WTC11 (cell line): Measurements from ENCODE around the gene ETF1. TPM values are rescaled to one million over a fixed set of nuclear protein-coding genes. Genes with fewer than 3 reads are reported as not detected.
A peak's percentile ranks its signal among the peaks of the same experiment; 100 is the strongest.

Experiments
- ATAC-seq: fragments of 200-7000 bp; cut with Tn5 transposase; 2 replicates; pipeline ENCODE4 v1.10.0; 2021; ENCODE audit warnings: mild to moderate bottlenecking, moderate library complexity
- CTCF ChIA-PET: fragments of 300-600 bp; sonication (Branson Sonifier 250); formaldehyde crosslinking; loops from one replicate; lab custom pipeline; 2021; ENCODE audit warnings: antibody characterized with exemption; lab: Charles Lee
- POLR2A ChIA-PET: fragments of 350-600 bp; sonication (Branson Sonifier 250); formaldehyde crosslinking; loops from one replicate; lab custom pipeline; 2021; ENCODE audit warnings: antibody characterized with exemption; lab: Charles Lee
- DNase-seq: peaks from one replicate; pipeline ENCODE4 v3.0.0; 2021; ENCODE audit warnings: low spot score
- H3K27ac Mint-ChIP-seq: 2 replicates; pipeline ENCODE4 v1.8.0; 2021; ENCODE audit warnings: mixed read lengths
- H3K27me3 Mint-ChIP-seq: 2 replicates; pipeline ENCODE4 v1.8.0; 2021; ENCODE audit warnings: low read depth, mild to moderate bottlenecking, moderate library complexity, mixed read lengths
- H3K36me3 Mint-ChIP-seq: 2 replicates; pipeline ENCODE4 v1.8.0; 2021; ENCODE audit warnings: mixed read lengths
- H3K4me1 Mint-ChIP-seq: 2 replicates; pipeline ENCODE4 v1.8.0; 2022; ENCODE audit warnings: mixed read lengths
- H3K4me3 Mint-ChIP-seq: 2 replicates; pipeline ENCODE4 v1.8.0; 2021; ENCODE audit warnings: mild to moderate bottlenecking, moderate library complexity, mixed read lengths
- H3K9me3 Mint-ChIP-seq: 2 replicates; pipeline ENCODE4 v1.8.0; 2021; ENCODE audit warnings: mixed read lengths
- ATF3 ChIP-seq: sonication (generic); formaldehyde crosslinking; conservative IDR thresholded peaks from 2 replicates; pipeline ENCODE4 v1.8.1; 2022; ENCODE audit warnings: mild to moderate bottlenecking, missing genetic modification reagents
- FOXJ3 ChIP-seq: sonication (generic); formaldehyde crosslinking; IDR thresholded peaks from 2 replicates; pipeline ENCODE4 v1.9.0; 2021; ENCODE audit warnings: missing genetic modification reagents, mild to moderate bottlenecking, borderline replicate concordance
- GTF2I ChIP-seq: fragments of 250-450 bp; sonication (Bioruptor Pico); conservative IDR thresholded peaks from 2 replicates; pipeline ENCODE4 v1.4.0; 2021; ENCODE audit warnings: mild to moderate bottlenecking
- KAT7 ChIP-seq: sonication (generic); formaldehyde crosslinking; IDR thresholded peaks from 2 replicates; pipeline ENCODE4 v1.8.1; 2023; ENCODE audit warnings: missing genetic modification reagents, mild to moderate bottlenecking, borderline replicate concordance
- MYBL2 ChIP-seq: sonication (generic); formaldehyde crosslinking; IDR thresholded peaks from 2 replicates; pipeline ENCODE4 v1.8.1; 2023; ENCODE audit warnings: mild to moderate bottlenecking, moderate library complexity, missing genetic modification reagents
- OVOL2 ChIP-seq: fragments of 250-450 bp; sonication (Bioruptor Pico); IDR thresholded peaks from 2 replicates; pipeline ENCODE4 v1.9.0; 2021; ENCODE audit warnings: mild to moderate bottlenecking, borderline replicate concordance
- SMAD3 ChIP-seq: sonication (generic); formaldehyde crosslinking; IDR thresholded peaks from 2 replicates; pipeline ENCODE4 v1.8.0; 2022; ENCODE audit warnings: missing genetic modification reagents, mild to moderate bottlenecking, borderline replicate concordance
- SOX15 ChIP-seq: fragments of 250-450 bp; sonication (Bioruptor Pico); IDR thresholded peaks from 2 replicates; pipeline ENCODE4 v1.9.0; 2021; ENCODE audit warnings: mild to moderate bottlenecking
- TEAD4 ChIP-seq: sonication (generic); formaldehyde crosslinking; IDR thresholded peaks from 2 replicates; pipeline ENCODE4 v1.8.0; 2022; ENCODE audit warnings: mild to moderate bottlenecking, missing genetic modification reagents
- ZNF263 ChIP-seq: sonication (generic); formaldehyde crosslinking; IDR thresholded peaks from 2 replicates; pipeline ENCODE4 v1.8.1; 2022; ENCODE audit warnings: low read depth, mild to moderate bottlenecking, moderate library complexity, missing genetic modification reagents
- ZNF512 ChIP-seq: sonication (generic); formaldehyde crosslinking; IDR thresholded peaks from 2 replicates; pipeline ENCODE4 v1.8.1; 2022; ENCODE audit warnings: missing genetic modification reagents, borderline replicate concordance
- ZNF671 ChIP-seq: fragments of 250-450 bp; sonication (Bioruptor Pico); IDR thresholded peaks from 2 replicates; pipeline ENCODE4 v1.8.0; 2021; ENCODE audit warnings: mild to moderate bottlenecking
- total RNA-seq: library from RNA; stranded (reverse); gene quantifications from 3 replicates; pipeline ENCODE4 v1.2.3, GENCODE V29; 2021
- TF ChIP-seq, protein P1 (sequence below): fragments of 250-450 bp; sonication (Bioruptor Pico); IDR thresholded peaks from 2 replicates; pipeline ENCODE4 v1.8.0; 2021; ENCODE audit warnings: mild to moderate bottlenecking
- TF ChIP-seq, protein P2 (sequence below): sonication (generic); formaldehyde crosslinking; IDR thresholded peaks from 2 replicates; pipeline ENCODE4 v1.8.1; 2022; ENCODE audit warnings: mild to moderate bottlenecking, missing genetic modification reagents, moderate library complexity, borderline replicate concordance
- TF ChIP-seq, protein P3 (sequence below): sonication (generic); formaldehyde crosslinking; IDR thresholded peaks from 2 replicates; pipeline ENCODE4 v1.8.1; 2023; ENCODE audit warnings: mild to moderate bottlenecking, missing genetic modification reagents
- TF ChIP-seq, protein P4 (sequence below): sonication (generic); formaldehyde crosslinking; IDR thresholded peaks from 2 replicates; pipeline ENCODE4 v1.8.1; 2022; ENCODE audit warnings: low read depth, mild to moderate bottlenecking, moderate library complexity, missing genetic modification reagents, borderline replicate concordance
- TF ChIP-seq, protein P5 (sequence below): sonication (generic); formaldehyde crosslinking; IDR thresholded peaks from 2 replicates; pipeline ENCODE4 v1.8.1; 2022; ENCODE audit warnings: mild to moderate bottlenecking, moderate library complexity, missing genetic modification reagents

The ETF1 gene
- total RNA-seq, 1 experiment from 2014 or later: 137 TPM

GRCh38 chr5:138573949-138574670, 31.1 kb upstream of the ETF1 start:
- H3K27ac Mint-ChIP-seq: peak overlapping the region; percentile 100
- ATAC-seq: no peak
- H3K9me3 Mint-ChIP-seq: no peaks in the 10 kb centered on the region
- CTCF ChIA-PET: no interaction called here
- peaks cover 56% of the 10 kb centered on the region for H3K36me3 Mint-ChIP-seq
- H3K27me3 Mint-ChIP-seq: no peaks in the 10 kb centered on the region; the same call in 1 of the 2 replicates
- H3K4me3 Mint-ChIP-seq: peak overlapping the region; percentile 97
- H3K4me1 Mint-ChIP-seq: peaks cover 10% of the 10 kb centered on the region
- DNase-seq: no peak
- no peak for TF ChIP-seq ZNF671 (CRISPR knock-in tag)
- TF ChIP-seq, protein P1, sequence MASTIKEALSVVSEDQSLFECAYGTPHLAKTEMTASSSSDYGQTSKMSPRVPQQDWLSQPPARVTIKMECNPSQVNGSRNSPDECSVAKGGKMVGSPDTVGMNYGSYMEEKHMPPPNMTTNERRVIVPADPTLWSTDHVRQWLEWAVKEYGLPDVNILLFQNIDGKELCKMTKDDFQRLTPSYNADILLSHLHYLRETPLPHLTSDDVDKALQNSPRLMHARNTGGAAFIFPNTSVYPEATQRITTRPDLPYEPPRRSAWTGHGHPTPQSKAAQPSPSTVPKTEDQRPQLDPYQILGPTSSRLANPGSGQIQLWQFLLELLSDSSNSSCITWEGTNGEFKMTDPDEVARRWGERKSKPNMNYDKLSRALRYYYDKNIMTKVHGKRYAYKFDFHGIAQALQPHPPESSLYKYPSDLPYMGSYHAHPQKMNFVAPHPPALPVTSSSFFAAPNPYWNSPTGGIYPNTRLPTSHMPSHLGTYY (CRISPR knock-in tag): no peak
- POLR2A ChIA-PET: interaction anchor here (0.7 to 1.4 kb wide), 2 partner anchors 179 to 767 kb away, joined by 3 read pairs; partner anchors contain the start of gene CTNNA1

GRCh38 chr5:138573223-138573622, 30.2 kb upstream of the ETF1 start:
- Mint-ChIP-seq H3K36me3 (peaks cover 65% of the 10 kb centered on the region), H3K9me3 (no peaks in the 10 kb centered on the region), H3K4me3 (peak overlapping the region; percentile 97), H3K4me1 (peaks cover 10% of the 10 kb centered on the region)
- POLR2A ChIA-PET: interaction anchor here (1.1 to 1.4 kb wide), 2 partner anchors 30 to 180 kb away, joined by 3 read pairs; partner anchors contain the start of genes CTNNA1 and ETF1
- no peak for DNase-seq
- TF ChIP-seq, protein P2, sequence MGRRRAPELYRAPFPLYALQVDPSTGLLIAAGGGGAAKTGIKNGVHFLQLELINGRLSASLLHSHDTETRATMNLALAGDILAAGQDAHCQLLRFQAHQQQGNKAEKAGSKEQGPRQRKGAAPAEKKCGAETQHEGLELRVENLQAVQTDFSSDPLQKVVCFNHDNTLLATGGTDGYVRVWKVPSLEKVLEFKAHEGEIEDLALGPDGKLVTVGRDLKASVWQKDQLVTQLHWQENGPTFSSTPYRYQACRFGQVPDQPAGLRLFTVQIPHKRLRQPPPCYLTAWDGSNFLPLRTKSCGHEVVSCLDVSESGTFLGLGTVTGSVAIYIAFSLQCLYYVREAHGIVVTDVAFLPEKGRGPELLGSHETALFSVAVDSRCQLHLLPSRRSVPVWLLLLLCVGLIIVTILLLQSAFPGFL (CRISPR knock-in tag): no peak
- TF ChIP-seq, protein P3, sequence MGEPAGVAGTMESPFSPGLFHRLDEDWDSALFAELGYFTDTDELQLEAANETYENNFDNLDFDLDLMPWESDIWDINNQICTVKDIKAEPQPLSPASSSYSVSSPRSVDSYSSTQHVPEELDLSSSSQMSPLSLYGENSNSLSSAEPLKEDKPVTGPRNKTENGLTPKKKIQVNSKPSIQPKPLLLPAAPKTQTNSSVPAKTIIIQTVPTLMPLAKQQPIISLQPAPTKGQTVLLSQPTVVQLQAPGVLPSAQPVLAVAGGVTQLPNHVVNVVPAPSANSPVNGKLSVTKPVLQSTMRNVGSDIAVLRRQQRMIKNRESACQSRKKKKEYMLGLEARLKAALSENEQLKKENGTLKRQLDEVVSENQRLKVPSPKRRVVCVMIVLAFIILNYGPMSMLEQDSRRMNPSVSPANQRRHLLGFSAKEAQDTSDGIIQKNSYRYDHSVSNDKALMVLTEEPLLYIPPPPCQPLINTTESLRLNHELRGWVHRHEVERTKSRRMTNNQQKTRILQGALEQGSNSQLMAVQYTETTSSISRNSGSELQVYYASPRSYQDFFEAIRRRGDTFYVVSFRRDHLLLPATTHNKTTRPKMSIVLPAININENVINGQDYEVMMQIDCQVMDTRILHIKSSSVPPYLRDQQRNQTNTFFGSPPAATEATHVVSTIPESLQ (CRISPR knock-in tag): no peak
- TF ChIP-seq, all 79 proteins: peak for 0
- no peaks in the 10 kb centered on the region; the same call in 1 of the 2 replicates for H3K27me3 Mint-ChIP-seq
- H3K27ac Mint-ChIP-seq: 0 out of 2 replicates have a peak overlapping the region, but pooled peaks have one; percentile 60
- CTCF ChIA-PET: no interaction called here
- no peak for ATAC-seq

DNA sequence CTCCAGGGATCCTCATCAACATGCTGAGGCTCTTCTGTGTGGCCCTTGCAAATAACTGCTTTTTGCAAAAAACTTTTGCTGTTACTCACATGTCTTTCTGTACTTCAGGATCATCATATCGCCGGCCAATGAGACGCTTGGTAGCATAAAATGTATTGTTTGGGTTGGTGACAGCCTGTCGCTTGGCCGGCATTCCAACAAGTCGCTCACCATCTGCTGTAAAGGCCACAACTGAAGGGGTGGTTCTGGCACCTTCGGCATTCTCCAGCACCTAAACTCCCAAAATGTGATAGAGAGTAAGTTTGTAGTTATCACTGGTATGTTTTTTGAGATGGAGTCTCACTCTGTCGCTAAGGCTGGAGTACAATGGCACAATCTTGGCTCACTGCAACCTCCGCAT, 27.8 kb upstream of the ETF1 start:
- ATAC-seq: no peak
- Mint-ChIP-seq H3K4me3 (no peak overlapping the region), H3K4me1 (peaks cover 9% of the 10 kb centered on the region), H3K9me3 (no peaks in the 10 kb centered on the region), H3K27ac (no peak overlapping the region), H3K36me3 (peaks cover 87% of the 10 kb centered on the region), H3K27me3 (no peaks in the 10 kb centered on the region; the same call in 1 of the 2 replicates)
- TF ChIP-seq FOXJ3 (CRISPR knock-in tag) (no peak), ATF3 (CRISPR knock-in tag) (no peak)
- no peak for DNase-seq
- CTCF ChIA-PET: no interaction called here
- POLR2A ChIA-PET: interaction anchor here (0.6 kb wide), 1 partner anchor 695 kb away, joined by 8 read pairs; no protein-coding TSS in a partner anchor

- no peak for DNase-seq
- CTCF ChIA-PET: no interaction called here
- Mint-ChIP-seq H3K27ac (no peak overlapping the region), H3K27me3 (no peaks in the 10 kb centered on the region; the same call in 1 of the 2 replicates), H3K9me3 (no peaks in the 10 kb centered on the region), H3K4me3 (no peak overlapping the region), H3K4me1 (peaks cover 8% of the 10 kb centered on the region), H3K36me3 (peaks cover 95% of the 10 kb centered on the region)
- ATAC-seq: no peak
- POLR2A ChIA-PET: interaction anchor here (0.7 kb wide), 1 partner anchor 18 kb away, joined by 3 read pairs; no protein-coding TSS in a partner anchor
- no peak for TF ChIP-seq TEAD4
- no peak for TF ChIP-seq MYBL2 (CRISPR knock-in tag)
- no peak for TF ChIP-seq FOXJ3 (CRISPR knock-in tag)
- TF ChIP-seq, protein P4, sequence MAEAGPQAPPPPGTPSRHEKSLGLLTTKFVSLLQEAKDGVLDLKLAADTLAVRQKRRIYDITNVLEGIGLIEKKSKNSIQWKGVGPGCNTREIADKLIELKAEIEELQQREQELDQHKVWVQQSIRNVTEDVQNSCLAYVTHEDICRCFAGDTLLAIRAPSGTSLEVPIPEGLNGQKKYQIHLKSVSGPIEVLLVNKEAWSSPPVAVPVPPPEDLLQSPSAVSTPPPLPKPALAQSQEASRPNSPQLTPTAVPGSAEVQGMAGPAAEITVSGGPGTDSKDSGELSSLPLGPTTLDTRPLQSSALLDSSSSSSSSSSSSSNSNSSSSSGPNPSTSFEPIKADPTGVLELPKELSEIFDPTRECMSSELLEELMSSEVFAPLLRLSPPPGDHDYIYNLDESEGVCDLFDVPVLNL: no peak
- TF ChIP-seq GTF2I (CRISPR knock-in tag): no peak
- no peak for TF ChIP-seq KAT7 (CRISPR knock-in tag)
- no peak for TF ChIP-seq OVOL2 (CRISPR knock-in tag)
- TF ChIP-seq ZNF512 (CRISPR knock-in tag): no peak
- TF ChIP-seq, protein P5, sequence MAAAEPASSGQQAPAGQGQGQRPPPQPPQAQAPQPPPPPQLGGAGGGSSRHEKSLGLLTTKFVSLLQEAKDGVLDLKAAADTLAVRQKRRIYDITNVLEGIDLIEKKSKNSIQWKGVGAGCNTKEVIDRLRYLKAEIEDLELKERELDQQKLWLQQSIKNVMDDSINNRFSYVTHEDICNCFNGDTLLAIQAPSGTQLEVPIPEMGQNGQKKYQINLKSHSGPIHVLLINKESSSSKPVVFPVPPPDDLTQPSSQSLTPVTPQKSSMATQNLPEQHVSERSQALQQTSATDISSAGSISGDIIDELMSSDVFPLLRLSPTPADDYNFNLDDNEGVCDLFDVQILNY: no peak
- TF ChIP-seq SMAD3 (CRISPR knock-in tag): no peak
- no peak for TF ChIP-seq ZNF263 (CRISPR knock-in tag)
- TF ChIP-seq SOX15 (CRISPR knock-in tag): no peak
Observed at GRCh38 chr5:138569782-138570181, 26.7 kb upstream of the ETF1 start.
